ENCODE results near the gene CENPU. TPM values are rescaled to one million over a fixed set of nuclear protein-coding genes. Genes with fewer than 3 reads are reported as not detected.
"Not testable (repeated sequence)": the region's sequence is repeated elsewhere in the genome, so short reads cannot be mapped to it uniquely, and the experiment has no call there.

The CENPU gene, protein sequence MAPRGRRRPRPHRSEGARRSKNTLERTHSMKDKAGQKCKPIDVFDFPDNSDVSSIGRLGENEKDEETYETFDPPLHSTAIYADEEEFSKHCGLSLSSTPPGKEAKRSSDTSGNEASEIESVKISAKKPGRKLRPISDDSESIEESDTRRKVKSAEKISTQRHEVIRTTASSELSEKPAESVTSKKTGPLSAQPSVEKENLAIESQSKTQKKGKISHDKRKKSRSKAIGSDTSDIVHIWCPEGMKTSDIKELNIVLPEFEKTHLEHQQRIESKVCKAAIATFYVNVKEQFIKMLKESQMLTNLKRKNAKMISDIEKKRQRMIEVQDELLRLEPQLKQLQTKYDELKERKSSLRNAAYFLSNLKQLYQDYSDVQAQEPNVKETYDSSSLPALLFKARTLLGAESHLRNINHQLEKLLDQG
- total RNA-seq = 19.1 and 23.3 TPM in 2 replicates

DNA sequence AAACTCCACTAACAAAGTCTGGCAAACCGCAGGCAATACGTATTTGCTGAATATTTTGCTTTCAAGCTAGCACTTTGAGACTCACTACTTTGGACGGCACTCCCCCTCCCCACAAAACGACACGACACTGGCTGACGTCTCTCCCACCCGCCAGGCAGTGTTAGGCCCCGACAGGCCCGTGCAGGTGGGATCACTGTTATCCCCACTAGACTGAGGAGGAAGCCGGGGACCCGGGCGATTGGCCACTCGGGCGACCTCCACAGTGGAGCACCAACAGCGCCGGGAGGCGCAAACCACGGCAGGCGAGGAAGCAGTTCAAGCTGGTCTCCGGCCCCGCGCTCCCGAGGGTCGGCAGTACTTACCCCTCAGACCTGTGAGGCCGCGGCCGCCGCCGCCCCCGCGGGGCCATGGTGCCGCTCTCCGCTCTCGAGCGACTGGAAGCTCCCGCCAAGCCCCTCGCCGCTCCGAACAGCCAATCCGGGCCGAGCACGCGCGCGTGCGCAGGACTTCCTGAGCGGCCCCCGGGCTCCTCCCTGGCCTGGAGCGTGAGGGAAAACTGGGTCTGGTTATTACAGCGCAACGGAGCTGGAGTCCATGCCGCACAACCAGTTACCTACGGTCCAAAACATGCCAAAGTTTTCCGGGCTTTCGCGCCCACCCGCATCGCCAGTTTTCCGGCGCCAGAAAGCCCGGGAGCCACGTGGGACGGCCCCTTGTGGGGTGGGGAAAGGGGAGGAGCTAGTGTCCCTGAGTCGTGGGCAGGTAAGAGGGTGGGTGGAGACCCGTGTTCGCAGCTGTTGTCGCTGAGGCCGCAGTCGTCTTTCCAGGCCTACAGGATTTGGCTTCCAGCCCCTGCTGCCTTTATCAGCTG lies at the start of gene CENPU:
Gene CENPU, minus strand, starts transcription at position 443 of the 871 bp plus-strand sequence. Its CDS starts 34 bp downstream, at position 409.
- DNase-seq (ENCODE audit: low read depth, low spot score) = peak; percentile 95

DNA sequence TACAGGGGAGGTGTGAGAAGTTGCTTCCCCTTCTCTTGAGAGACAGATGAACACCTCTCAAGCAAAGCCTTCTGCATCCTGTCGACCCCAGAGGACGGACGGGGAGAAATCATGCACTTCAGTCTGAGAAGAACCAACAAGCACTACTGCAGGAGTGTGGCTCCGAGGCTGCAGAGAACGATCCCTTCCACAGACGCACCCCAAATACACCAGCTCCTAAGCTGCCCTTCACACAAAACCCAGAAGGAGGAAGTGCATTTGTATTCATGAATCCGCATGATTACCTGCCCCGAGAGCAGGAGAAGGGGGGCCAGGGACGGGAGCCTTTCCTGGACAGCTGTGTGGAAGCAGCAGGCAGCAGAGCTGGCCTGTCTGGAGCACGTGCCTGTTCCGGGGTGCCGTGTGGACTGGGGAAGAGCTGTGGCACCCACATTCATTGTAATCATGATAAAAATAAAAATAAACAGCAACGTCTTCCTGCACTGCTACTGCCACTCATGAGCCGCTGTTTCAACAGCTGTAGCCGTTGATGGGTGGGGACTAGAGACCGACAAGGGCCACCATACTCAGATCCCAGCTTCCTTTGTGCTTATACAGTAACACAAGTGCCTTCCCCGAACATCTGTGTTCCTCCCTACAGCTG lies 49.0 kb upstream of the CENPU start:
- DNase-seq (ENCODE audit: low read depth, low spot score) = no peak

DNA sequence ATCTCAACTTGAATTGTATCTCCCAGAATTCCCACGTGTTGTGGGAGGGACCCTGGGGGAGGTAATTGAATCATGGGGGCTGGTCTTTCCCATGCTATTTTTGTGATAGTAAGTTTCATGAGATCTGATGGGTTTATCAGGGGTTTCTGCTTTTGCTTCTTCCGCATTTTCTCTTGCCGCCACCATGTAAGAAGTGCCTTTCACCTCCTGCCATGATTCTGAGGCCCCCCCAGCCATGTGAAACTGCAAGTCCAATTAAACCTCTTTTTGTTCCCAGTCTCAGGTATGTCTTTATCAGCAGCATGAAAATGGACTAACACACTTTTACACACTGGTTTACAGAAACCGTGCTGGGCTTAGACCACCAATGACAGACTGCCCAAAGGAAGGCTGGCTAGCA lies 45.3 kb upstream of the CENPU start:
- DNase-seq (ENCODE audit: low read depth, low spot score) = not testable (repeated sequence)

DNA sequence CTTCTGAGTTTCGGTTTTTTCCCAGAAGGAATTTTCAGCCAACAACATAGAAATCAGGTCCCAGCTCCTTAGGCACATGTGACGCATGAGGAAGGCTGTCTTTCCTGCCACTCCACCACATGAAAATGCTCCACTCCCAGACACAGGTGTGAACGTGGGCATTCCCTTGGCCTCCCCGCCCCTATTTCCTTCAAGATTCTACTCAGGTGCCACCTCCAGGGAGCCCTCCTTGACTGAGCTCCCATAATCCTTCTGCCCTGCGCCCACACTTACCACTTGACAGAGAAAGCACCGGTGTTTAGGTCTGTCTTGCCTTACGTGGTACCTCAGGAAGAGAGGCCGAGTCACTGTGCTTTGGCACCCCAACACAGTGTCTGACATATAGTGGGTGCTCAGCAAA lies 44.4 kb upstream of the CENPU start:
- no peak for DNase-seq (ENCODE audit: low read depth, low spot score)

DNA sequence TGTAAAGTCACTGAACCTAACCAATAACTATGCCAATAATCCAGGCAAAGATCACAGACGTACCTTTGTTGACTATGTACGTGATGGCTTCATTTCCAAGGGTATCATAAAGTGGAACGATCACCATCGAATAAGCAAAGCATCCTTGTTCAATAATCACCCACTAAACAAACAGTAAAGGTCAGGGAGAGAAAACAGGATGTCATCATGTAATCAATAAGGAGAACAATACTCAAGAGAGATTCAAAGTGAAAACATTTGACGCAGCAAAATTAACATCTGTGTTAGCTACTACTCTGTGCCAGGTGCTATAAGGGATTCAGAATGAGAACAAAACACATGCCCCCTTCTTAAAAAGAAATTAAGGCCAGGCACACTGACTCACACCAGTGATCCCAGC lies 42.9 kb upstream of the CENPU start:
- no peak for DNase-seq (ENCODE audit: low read depth, low spot score)

DNA sequence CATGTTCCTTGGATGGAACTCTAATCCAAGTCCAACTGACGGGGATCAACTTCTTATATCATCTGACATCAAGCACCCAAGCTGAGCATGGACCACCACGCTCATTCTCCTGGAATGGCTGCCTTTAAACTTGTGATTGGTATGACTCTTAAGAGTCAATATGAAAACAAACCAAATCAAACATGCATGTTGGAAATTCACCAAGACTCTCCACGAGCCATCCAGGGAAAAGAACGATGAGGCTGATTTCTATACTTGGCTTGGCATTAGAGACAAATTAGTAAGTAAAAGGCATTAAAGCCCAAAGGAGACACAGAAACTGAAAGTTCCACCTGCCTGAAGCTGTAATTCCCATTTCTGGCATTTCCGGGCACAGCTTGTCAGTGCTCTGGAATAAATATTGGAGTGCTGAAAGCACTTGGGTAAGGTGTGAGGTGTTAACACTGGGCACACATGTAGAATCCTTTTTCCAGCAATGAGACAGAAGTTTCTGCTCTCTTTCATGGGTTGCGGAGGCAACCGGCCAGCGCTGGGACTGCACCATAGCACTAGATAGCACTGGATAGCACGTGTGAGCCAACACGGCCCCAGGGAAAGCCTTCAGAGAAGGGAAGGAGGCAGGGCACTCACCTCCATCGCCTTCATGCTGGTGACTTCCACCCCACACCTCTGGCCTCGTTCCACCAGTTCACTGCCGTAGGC lies 42.1 kb upstream of the CENPU start:
- DNase-seq (ENCODE audit: low read depth, low spot score) = no peak

DNA sequence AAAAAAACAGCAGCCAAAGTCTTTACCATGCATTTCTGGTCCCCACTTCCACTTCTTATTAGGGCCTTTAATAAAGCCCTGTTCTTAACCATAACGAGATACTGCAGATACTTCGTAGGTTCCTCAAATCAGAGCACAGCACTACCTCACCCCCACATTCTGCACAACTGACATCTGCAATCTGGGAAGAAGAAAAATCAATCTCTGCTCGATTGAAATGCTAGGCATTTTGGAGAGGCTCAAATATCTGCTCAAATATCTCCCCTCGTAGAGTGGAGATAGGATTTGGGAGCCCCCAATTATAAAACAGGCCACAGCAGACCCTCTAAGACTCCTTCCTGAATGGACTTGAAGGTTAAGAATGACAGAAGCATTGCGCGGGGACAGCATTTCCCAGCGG lies 40.3 kb upstream of the CENPU start:
- DNase-seq (ENCODE audit: low read depth, low spot score) = no peak

DNA sequence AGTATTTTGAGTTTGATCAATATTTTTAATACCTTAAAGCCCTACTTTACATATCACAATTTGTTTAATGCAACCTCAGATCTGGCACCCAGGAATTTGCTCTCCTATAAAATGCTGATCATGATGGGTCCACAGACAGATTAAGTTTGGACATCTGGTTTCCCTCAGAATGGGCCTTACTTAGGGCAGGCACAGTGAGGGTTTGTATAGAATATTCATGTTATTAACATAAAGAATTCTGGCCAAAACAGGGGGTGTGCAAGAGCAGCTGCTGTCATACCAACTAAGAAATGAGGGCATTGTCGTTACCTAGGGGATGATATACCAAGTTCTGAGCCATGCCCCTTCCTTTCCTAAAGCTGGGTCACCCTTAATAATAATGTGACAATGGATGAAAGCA lies 37.5 kb upstream of the CENPU start:
- no peak for DNase-seq (ENCODE audit: low read depth, low spot score)

DNA sequence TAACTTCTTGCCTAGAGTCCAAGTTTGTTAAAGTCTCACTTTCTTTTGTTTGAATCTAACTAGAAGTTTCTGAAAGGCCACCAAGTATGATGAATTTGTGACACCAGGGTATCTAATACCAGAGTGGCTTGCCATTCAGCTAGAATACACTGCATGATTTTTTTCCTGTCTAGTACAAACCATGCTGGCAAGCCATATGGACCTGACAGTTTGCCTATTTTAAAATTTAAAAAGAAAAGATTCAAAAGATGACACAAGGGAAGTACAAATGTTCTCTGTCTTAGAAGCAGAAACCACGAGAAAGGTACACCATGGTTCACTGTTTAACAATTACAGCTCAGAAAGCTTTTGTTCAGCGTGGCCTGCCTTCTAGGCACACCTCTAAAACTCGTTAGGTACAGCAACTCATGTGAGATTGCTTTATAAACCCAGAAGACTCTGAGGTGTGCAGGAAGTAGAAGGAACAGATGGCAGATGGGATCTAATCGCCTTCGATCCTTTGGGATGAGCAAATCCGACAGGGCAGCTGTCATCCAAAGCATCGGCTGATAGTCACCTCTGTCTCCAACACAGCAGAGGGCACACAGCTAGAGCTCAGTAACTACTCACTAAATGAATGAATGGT lies 35.4 kb upstream of the CENPU start:
- DNase-seq (ENCODE audit: low read depth, low spot score) = no peak

DNA sequence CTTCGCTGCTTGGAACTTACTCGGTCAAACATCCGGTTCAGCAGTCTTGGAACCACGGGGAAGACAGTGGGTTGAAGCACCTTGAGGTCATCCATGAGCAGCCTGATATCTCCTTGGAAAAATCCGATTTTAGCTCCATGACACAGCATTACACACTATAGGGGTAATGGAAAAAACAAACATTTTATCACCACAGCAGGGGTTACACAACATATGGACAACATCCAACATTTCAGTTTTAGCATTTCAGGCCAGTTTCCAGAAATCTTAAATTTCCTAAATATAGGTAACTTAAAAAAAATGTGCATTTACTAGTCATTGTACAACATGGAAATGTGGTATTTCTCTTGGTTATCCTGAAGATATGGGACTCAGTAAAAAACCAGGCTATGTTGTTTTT lies 34.4 kb upstream of the CENPU start:
- no peak for DNase-seq (ENCODE audit: low read depth, low spot score)

DNA sequence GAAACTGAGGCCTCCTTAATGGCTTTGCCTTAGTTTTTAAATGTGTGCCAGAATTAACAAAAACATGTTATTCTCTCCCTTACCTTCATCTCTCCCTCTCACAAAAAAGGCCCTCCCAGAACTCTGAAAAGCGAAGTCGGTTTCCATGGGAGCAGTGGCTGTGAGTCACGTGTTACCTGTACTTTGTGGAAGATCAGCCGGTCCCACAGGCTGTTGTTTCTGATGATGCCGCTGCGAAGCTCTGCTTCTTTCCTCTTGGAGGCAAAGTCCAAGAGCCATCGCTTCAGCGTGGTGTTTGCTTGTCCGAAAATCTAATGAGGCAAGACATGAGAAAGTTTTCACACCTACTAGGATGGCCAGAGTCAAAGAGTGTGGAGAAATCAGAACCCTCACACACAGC lies 32.5 kb upstream of the CENPU start:
- DNase-seq (ENCODE audit: low read depth, low spot score) = no peak

DNA sequence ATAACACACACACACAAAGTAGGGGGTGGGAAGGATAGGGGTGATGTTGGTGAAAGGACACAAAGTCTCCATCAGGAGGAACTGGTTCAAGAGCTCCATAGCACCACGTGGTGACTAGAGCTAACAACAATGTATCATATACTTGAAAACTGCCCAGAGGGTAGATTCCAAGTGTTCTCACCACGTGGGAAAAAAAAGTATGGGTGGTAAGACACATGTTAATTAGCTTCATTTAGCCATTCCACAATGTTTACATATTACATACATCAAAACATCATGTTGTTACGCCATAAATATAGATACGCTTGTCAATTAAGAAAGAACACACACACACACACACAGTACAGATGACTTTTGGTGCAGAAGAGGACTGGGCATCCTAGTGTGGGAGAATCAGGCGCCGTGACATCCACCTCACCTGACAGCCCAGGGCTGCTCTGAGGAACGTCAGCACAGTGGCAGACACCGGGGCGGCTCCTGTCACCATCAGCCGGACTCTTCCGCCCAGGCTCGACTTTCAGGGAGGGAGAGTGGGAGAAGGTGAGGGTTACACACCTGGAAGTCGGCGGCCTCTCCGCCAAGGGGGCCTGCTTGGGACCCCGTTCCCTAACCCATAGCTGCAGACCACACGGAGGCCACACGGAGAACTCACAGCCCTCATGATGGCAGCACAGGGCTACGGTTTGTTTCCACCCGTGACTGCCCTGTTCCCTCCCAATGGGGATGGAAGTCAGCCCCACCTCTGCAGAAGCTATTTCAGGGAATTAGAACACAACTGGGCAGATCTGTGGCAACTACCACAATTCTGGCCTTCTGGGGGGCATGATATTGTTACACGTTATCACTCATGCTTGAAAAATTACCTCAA lies 31.8 kb upstream of the CENPU start:
- DNase-seq (ENCODE audit: low read depth, low spot score) = no peak

DNA sequence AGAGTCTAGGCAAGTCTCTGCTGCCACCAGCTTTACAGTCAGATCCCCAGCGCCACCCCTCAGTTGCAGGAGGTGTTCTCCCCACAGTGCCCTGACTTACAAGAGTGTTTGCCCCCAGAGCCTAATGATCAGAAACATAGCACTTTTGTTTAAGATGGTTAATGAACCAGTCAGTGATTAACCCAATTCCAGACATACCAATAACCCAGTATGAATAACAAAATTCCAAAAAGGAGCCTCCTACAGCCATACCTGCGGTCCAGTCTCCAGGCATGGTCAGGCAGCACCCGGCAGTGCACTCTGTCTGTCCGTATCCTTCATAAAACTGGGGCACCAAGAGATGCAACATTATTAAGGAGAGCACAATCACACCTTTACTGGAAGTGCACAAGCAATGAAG lies 30.7 kb upstream of the CENPU start:
- DNase-seq (ENCODE audit: low read depth, low spot score) = no peak

DNA sequence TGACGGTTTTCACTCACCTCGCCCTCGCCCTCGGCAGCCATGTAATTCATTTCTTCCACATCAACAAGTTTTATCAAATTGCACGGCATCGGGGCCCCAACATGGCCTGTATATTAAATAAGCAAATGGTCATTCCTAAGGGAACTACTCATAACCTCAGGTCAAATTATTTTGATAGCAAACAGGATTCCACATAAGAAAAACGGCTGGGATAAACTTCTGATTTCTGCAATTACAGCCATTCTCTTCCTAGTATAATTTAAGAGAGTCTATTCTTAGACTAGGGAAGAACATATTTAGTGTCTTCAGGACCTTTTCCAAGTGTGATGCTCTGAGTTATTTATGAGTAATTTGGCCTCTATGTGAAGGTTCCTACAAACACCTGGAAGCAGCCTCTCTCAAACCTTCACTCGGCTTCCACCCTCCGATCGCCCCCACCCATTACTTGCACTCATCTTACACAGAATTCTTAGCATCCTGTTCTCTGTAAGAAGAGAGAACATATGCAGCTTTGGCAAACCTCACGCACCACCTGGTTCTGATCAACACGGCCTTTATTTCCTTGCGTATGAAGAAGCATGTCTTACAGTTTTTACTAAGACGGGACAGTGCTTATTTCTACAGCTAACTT lies 29.4 kb upstream of the CENPU start:
- DNase-seq (ENCODE audit: low read depth, low spot score) = no peak

DNA sequence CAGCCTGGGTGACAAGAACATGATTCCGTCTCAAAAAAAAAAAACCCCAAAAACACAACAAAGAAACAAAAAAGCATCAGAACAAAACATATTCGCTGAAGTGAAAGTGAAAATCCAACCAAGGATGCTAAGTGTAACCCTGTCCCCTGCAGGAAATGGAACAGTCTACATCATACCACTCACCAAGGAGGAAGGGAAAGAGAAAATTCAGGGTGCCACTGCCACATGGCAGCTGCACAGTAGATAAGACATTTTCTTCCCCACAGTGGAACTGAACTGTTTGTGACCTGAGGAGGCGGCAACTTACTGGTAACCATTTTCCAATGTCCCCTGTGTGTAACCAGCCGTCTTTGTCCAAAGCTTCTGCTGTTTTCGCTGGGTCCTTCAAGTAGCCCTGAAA lies 28.2 kb upstream of the CENPU start:
- DNase-seq (ENCODE audit: low read depth, low spot score) = no peak

DNA sequence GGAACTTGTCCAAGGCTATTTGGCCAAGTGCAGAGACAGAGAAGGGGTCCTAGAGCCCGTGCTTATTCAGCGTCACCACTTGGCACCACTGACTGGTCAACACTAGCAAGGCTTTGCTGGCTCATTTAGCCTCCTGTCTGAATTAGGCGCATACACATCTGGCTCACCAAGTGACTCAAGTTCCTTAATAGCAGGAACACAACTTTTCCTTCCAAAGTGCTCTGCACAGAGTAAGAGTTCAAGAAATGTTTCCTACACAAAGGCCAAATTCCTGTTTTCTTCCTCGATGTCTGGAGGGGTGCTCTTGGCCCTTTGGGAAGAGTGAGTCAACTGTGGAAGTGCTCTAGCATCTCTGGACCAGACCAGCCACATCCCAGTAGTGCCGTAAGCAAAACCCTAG lies 26.8 kb upstream of the CENPU start:
- no peak for DNase-seq (ENCODE audit: low read depth, low spot score)

DNA sequence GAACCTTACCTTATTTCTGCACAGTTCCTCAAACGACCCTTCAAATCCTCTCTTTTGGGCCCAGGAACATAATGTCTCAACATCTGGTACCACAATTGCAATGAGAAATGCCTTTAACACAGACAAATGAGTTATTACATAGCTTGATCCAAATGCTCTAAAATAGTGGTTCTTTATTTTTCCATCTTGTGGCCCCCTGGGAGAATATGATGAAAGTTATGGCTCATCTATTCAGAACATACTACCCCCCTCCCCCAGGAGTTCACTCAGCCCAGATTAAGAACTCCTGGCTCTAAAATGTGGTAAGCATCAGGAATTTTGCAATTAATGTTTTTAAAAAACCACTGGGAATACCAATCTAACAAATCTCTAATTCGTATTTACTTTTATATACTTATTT lies 23.9 kb upstream of the CENPU start:
- DNase-seq (ENCODE audit: low read depth, low spot score) = no peak

DNA sequence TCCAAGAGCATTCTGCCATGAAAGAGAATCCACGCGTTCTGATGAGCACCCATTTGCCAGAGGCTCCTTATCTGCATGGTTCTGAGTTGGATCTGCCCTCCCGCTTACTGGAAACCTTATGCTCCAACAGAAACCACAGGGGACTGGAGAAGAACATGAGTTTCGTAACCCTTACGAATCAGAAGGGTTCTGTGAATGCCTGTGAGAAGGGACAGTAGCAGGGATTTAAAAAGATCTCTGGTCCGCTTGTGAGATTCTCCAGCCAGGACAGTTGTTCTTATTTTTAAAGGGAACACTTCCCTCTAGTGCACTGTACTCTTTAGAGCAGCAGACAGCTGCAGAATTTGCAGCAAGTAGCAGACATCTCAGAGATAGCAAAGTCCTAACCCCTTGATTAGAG lies 22.5 kb upstream of the CENPU start:
- no peak for DNase-seq (ENCODE audit: low read depth, low spot score)

DNA sequence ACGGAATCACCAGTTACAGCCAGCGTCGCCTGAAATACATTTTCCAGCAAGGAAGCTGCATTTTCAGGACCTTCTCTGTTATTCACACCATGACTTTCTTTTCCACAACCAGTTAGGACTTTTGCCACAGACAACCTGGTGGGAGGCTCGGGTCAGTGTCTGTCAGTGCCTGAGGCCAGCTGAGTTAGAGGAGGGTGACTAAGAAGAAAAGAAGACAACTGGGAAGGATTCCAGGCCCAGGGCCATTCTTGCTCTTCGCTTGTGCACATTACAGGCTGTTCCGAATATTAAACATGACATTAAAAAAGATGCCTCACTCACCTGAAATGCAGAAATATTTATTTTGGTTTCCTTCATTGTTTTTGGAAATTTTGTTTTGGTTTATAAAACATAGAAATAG lies 21.4 kb upstream of the CENPU start:
- no peak for DNase-seq (ENCODE audit: low read depth, low spot score)

Measured in pulmonary artery endothelial cell (primary cell).